GM18868 (cell line): ENCODE data around the gene GMPPB.
"Not testable (repeated sequence)": the region's sequence is repeated elsewhere in the genome, so short reads cannot be mapped to it uniquely, and the experiment has no call there.

Experiments
- ATAC-seq: cut with Tn5 transposase; IDR thresholded peaks from one replicate; pipeline ENCODE4 v1.9.1; 2021; ENCODE audit warnings: mild to moderate bottlenecking, moderate library complexity; ENCODE audit not compliant: unreplicated experiment

Gene GMPPB

GRCh38 chr3:49714728-49715550, 8.8 kb downstream of the GMPPB start:
- no peak for ATAC-seq

- ATAC-seq, result no peak
These were observed 10.2 kb downstream of the GMPPB start for GRCh38 chr3:49713336-49714105.

GRCh38 chr3:49712631-49713317, 11.0 kb downstream of the GMPPB start:
- ATAC-seq, result no peak

- ATAC-seq, result no peak
These were observed 11.6 kb downstream of the GMPPB start for GRCh38 chr3:49712166-49712565.

GRCh38 chr3:49711489-49711888, 12.3 kb downstream of the GMPPB start:
- no peak for ATAC-seq

- no peak for ATAC-seq
These were observed 13.9 kb downstream of the GMPPB start for GRCh38 chr3:49709852-49710251.

GRCh38 chr3:49707113-49707480, 16.7 kb downstream of the GMPPB start:
- no peak for ATAC-seq

GRCh38 chr3:49706456-49707112, 17.2 kb downstream of the GMPPB start:
- no peak for ATAC-seq

- ATAC-seq, result no peak
These were observed 18.3 kb downstream of the GMPPB start for GRCh38 chr3:49705390-49705960.

GRCh38 chr3:49704629-49705028, 19.1 kb downstream of the GMPPB start:
- ATAC-seq, result no peak

- no peak for ATAC-seq
These were observed 19.8 kb downstream of the GMPPB start for GRCh38 chr3:49703956-49704355.

GRCh38 chr3:49703443-49703927, 20.3 kb downstream of the GMPPB start:
- ATAC-seq, result peak; percentile 82

- ATAC-seq, result no peak
These were observed 21.1 kb downstream of the GMPPB start for GRCh38 chr3:49702672-49703071.

- ATAC-seq, result no peak
These were observed 22.2 kb downstream of the GMPPB start for GRCh38 chr3:49701388-49702077.

- ATAC-seq, result no peak
These were observed 23.2 kb downstream of the GMPPB start for GRCh38 chr3:49700453-49701128.

GRCh38 chr3:49700014-49700413, 23.7 kb downstream of the GMPPB start:
- ATAC-seq, result no peak

GRCh38 chr3:49699281-49699979, 24.3 kb downstream of the GMPPB start:
- no peak for ATAC-seq

- not testable (repeated sequence) for ATAC-seq
These were observed 28.3 kb downstream of the GMPPB start for GRCh38 chr3:49695350-49696015.
